Calu3 (cell line): ENCODE measurements around the gene BCAS3. TPM values are rescaled to one million over a fixed set of nuclear protein-coding genes. Genes with fewer than 3 reads are reported as not detected.

Source experiments
- BruUV-seq: library from RNA; stranded (reverse); fragments of 400-500 nt; replicated peaks from 2 replicates; lab custom pipeline; 2021; lab: Mats Ljungman, UMichigan
- CTCF ChIA-PET: fragments of 300-600 bp; sonication (Branson Sonifier 250); formaldehyde crosslinking; loops from one replicate; lab custom pipeline; 2022; ENCODE audit warnings: antibody characterized with exemption; lab: Charles Lee
- DNase-seq: peaks from one replicate; pipeline ENCODE4 v3.0.0; 2022
- H3K27ac Mint-ChIP-seq: one replicate; pipeline ENCODE4 v1.8.0; 2022; ENCODE audit warnings: mixed read lengths; ENCODE audit not compliant: unreplicated experiment
- H3K27me3 Mint-ChIP-seq: one replicate; pipeline ENCODE4 v1.8.0; 2022; ENCODE audit warnings: mixed read lengths; ENCODE audit not compliant: unreplicated experiment
- H3K36me3 Mint-ChIP-seq: one replicate; pipeline ENCODE4 v1.8.0; 2022; ENCODE audit warnings: mild to moderate bottlenecking, moderate library complexity, mixed read lengths; ENCODE audit not compliant: insufficient read depth, unreplicated experiment
- H3K4me1 Mint-ChIP-seq: one replicate; pipeline ENCODE4 v1.8.0; 2022; ENCODE audit warnings: mild to moderate bottlenecking, low read depth, mixed read lengths; ENCODE audit not compliant: unreplicated experiment
- H3K4me3 Mint-ChIP-seq: one replicate; pipeline ENCODE4 v1.8.0; 2022; ENCODE audit warnings: mild to moderate bottlenecking, low read depth, moderate library complexity, mixed read lengths; ENCODE audit not compliant: unreplicated experiment
- H3K9me3 Mint-ChIP-seq: one replicate; pipeline ENCODE4 v1.8.0; 2022; ENCODE audit warnings: low read depth, mixed read lengths; ENCODE audit not compliant: unreplicated experiment
- intact Hi-C: fragments of 100-400 bp; cut with micrococcal nuclease; formaldehyde crosslinking; loops from one replicate; pipeline ENCODE4 v1.10.0; 2022; ENCODE audit not compliant: unreplicated experiment
- total RNA-seq: library from RNA; stranded (reverse); gene quantifications from 2 replicates; pipeline ENCODE4 v1.2.3, GENCODE V29; 2022
- TF ChIP-seq, protein P1 (sequence below): fragments of 200-600 bp; IDR thresholded peaks from one replicate; pipeline ENCODE4 v1.8.0; 2022; ENCODE audit warnings: antibody characterized with exemption; ENCODE audit not compliant: unreplicated experiment

The BCAS3 gene
- total RNA-seq, 1 experiment from 2014 or later: 10.9 TPM

- TF ChIP-seq, protein P1, sequence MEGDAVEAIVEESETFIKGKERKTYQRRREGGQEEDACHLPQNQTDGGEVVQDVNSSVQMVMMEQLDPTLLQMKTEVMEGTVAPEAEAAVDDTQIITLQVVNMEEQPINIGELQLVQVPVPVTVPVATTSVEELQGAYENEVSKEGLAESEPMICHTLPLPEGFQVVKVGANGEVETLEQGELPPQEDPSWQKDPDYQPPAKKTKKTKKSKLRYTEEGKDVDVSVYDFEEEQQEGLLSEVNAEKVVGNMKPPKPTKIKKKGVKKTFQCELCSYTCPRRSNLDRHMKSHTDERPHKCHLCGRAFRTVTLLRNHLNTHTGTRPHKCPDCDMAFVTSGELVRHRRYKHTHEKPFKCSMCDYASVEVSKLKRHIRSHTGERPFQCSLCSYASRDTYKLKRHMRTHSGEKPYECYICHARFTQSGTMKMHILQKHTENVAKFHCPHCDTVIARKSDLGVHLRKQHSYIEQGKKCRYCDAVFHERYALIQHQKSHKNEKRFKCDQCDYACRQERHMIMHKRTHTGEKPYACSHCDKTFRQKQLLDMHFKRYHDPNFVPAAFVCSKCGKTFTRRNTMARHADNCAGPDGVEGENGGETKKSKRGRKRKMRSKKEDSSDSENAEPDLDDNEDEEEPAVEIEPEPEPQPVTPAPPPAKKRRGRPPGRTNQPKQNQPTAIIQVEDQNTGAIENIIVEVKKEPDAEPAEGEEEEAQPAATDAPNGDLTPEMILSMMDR: no peak
- DNase-seq: no peak
- Mint-ChIP-seq H3K4me1 (peaks cover 20% of the 10 kb centered on the region), H3K9me3 (no peaks in the 10 kb centered on the region), H3K27ac (no peak overlapping the region), H3K36me3 (no peaks in the 10 kb centered on the region), H3K27me3 (no peaks in the 10 kb centered on the region), H3K4me3 (no peak overlapping the region)
- BruUV-seq: no TSS peak
- CTCF ChIA-PET: no interaction called here
- intact Hi-C loops: no loop called here
Measured at GRCh38 chr17:60716766-60717165, 39.1 kb downstream of the BCAS3 start.

DNA sequence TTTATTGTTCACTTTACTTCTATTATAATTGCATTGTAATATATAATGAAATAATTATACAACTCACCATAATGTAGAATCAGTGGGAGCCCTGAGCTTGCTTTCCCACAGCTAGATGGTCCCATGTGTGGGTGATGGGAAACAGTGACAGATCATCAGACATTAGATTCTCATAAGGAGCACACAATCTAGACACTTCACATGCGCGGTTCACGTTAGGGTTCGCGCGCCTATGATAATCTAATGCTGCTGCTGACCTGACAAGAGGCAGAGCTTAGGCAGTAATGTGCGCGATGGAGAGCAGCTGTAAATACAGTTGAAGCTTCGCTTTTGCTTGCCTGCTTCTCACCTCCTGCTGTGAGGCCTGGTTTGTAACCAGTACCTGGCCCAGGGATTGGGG is 40.2 kb downstream of the BCAS3 start:
- H3K27ac Mint-ChIP-seq: no peak overlapping the region
- DNase-seq: no peak
- CTCF ChIA-PET: interaction anchor here (0.7 kb wide), 1 partner anchor 139 kb away, joined by 3 read pairs; no protein-coding TSS in a partner anchor
- TF ChIP-seq, protein P1: no peak
- H3K36me3 Mint-ChIP-seq: no peaks in the 10 kb centered on the region
- intact Hi-C loops: no loop called here
- BruUV-seq: no TSS peak
- no peaks in the 10 kb centered on the region for H3K27me3 Mint-ChIP-seq
- no peak overlapping the region for H3K4me3 Mint-ChIP-seq
- no peaks in the 10 kb centered on the region for H3K9me3 Mint-ChIP-seq
- peaks cover 11% of the 10 kb centered on the region for H3K4me1 Mint-ChIP-seq

DNA sequence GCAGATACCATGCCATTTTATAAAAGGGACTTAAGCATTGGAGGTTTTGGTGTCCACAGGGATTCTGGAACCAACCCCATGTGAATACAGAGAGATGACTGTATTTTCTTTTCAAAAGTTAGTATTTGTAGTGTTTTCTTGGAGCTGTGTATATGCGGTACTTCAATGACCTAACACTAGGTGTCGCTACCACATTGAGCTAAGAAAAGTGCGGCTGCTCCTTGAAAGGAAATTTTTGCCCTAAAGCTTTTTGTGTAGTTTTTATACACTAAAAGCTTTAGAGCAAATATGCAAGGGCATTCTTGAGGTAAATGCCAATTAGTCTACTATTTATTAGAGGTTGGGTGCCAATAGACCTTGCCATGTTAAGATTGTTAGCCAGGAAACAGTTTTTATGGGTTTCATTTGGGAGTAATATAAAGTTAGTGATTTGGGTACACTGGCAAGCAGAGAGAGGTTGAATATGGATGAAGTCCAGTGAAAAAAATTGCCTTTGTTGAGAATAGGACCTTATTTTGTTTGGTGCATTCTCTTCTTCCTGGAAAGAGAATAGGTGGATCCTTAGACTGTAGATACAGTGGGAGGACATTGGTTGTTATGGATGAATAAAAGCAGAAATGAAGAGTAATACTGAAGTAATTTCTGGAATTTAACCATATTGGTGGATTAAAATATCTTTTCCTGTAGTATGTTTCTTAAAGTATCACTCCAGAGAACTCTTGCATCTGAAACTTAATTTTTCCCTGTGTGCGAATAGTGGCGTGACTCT is 43.3 kb downstream of the BCAS3 start:
- H3K27me3 Mint-ChIP-seq: no peaks in the 10 kb centered on the region
- TF ChIP-seq, protein P1: peak; percentile 66
- no peaks in the 10 kb centered on the region for H3K9me3 Mint-ChIP-seq
- no peak overlapping the region for H3K27ac Mint-ChIP-seq
- intact Hi-C loops: loop anchor here (10.0 kb wide), 1 partner anchor 674 kb away; the partner anchor contains the start of gene TBX2
- CTCF ChIA-PET: interaction anchor here (0.6 to 1.5 kb wide), 5 partner anchors 21 to 688 kb away, joined by 3 to 13 read pairs (median 5); no protein-coding TSS in a partner anchor
- no TSS peak for BruUV-seq
- H3K4me1 Mint-ChIP-seq: peaks cover 8% of the 10 kb centered on the region
- no peak overlapping the region for H3K4me3 Mint-ChIP-seq
- no peaks in the 10 kb centered on the region for H3K36me3 Mint-ChIP-seq
- DNase-seq: peak; percentile 34

- Mint-ChIP-seq H3K4me1 (peaks cover 11% of the 10 kb centered on the region), H3K27me3 (no peaks in the 10 kb centered on the region), H3K36me3 (no peaks in the 10 kb centered on the region), H3K27ac (no peak overlapping the region), H3K9me3 (no peaks in the 10 kb centered on the region), H3K4me3 (no peak overlapping the region)
- BruUV-seq: no TSS peak
- intact Hi-C loops: loop anchor here (10.0 kb wide), 1 partner anchor 670 kb away; the partner anchor contains the start of gene TBX2
- no peak for DNase-seq
- TF ChIP-seq, protein P1: no peak
- CTCF ChIA-PET: no interaction called here
Measured at GRCh38 chr17:60724647-60725046, 47.0 kb downstream of the BCAS3 start.
